ENCODE measurements around the gene KRT71. TPM values are rescaled to one million over a fixed set of nuclear protein-coding genes. Genes with fewer than 3 reads are reported as not detected.

Gene KRT71
- total RNA-seq, 1 donor from 2014 or later, result not detected

- DNase-seq, result no peak
- no peak overlapping the region for H3K27ac ChIP-seq
- TF ChIP-seq CTCF (IDR thresholded peaks at IDR 0.05), result no peak
- H3K36me3 ChIP-seq, result no peaks in the 10 kb centered on the region
- H3K27me3 ChIP-seq (ENCODE audit: low read depth), result peaks cover 3% of the 10 kb centered on the region
- H3K4me1 ChIP-seq, result no peaks in the 10 kb centered on the region
- intact Hi-C loops (cut with DNase I), result no loop called here
- H3K4me3 ChIP-seq, result no peak overlapping the region
- ATAC-seq, result no peak
- H3K9me3 ChIP-seq, result no peaks in the 10 kb centered on the region
Measured at GRCh38 chr12:52526511-52526951, 26.4 kb downstream of the KRT71 start.

- TF ChIP-seq CTCF (IDR thresholded peaks at IDR 0.05), result no peak
- ATAC-seq (no peak), DNase-seq (no peak)
- H3K27ac ChIP-seq, result no peak overlapping the region
- no peaks in the 10 kb centered on the region for H3K36me3 ChIP-seq
- no peaks in the 10 kb centered on the region for H3K9me3 ChIP-seq
- intact Hi-C loops (cut with DNase I), result no loop called here
- H3K4me3 ChIP-seq, result no peak overlapping the region
- H3K27me3 ChIP-seq (ENCODE audit: low read depth), result peaks cover 3% of the 10 kb centered on the region
- H3K4me1 ChIP-seq, result no peaks in the 10 kb centered on the region
Measured at GRCh38 chr12:52525661-52526499, 27.1 kb downstream of the KRT71 start.

- DNase-seq (no peak), ATAC-seq (no peak)
- no peaks in the 10 kb centered on the region for H3K4me1 ChIP-seq
- H3K27ac ChIP-seq, result no peak overlapping the region
- intact Hi-C loops (cut with DNase I), result no loop called here
- no peak for TF ChIP-seq CTCF (IDR thresholded peaks at IDR 0.05)
- peaks cover 3% of the 10 kb centered on the region for H3K27me3 ChIP-seq (ENCODE audit: low read depth)
- H3K9me3 ChIP-seq, result no peaks in the 10 kb centered on the region
- H3K4me3 ChIP-seq, result no peak overlapping the region
- no peaks in the 10 kb centered on the region for H3K36me3 ChIP-seq
Measured at GRCh38 chr12:52524898-52525591, 27.9 kb downstream of the KRT71 start.

DNA sequence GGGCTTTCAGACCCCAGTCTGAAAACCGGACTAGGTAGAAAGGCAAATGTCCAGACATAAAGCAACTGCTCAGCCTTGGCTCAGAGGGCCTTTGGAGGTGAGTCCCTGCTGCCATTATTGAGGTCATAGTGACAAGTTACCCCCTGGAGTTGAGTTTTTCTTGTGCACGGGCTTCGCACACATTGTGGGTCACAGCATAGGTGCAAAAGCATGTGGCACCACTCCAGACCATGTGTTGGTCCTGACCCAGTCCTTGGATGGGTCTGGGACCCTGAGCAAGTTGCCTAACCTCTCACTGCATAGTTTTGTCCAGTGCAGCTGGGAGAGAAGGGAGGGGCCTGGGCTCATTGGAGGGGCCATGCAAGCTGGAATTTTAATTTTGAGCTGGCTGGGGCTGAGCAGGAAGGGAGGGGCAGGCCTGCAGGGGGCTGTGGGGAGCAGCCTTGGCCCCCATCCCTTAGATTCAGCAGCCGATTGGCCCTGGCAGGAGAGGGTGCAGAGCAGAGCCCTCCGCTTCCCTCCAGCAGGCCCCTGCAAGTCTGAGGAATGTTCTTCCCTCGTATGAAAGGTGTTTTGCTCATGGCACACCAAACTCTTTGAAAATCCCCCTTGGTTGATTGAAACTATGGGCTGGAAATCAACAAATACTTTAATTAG, 28.6 kb downstream of the KRT71 start:
- no peak for TF ChIP-seq CTCF (IDR thresholded peaks at IDR 0.05)
- peaks cover 3% of the 10 kb centered on the region for H3K27me3 ChIP-seq (ENCODE audit: low read depth)
- no peak overlapping the region for H3K4me3 ChIP-seq
- H3K9me3 ChIP-seq, result no peaks in the 10 kb centered on the region
- ATAC-seq (no peak), DNase-seq (no peak)
- intact Hi-C loops (cut with DNase I), result no loop called here
- no peaks in the 10 kb centered on the region for H3K36me3 ChIP-seq
- no peaks in the 10 kb centered on the region for H3K4me1 ChIP-seq
- no peak overlapping the region for H3K27ac ChIP-seq

DNA sequence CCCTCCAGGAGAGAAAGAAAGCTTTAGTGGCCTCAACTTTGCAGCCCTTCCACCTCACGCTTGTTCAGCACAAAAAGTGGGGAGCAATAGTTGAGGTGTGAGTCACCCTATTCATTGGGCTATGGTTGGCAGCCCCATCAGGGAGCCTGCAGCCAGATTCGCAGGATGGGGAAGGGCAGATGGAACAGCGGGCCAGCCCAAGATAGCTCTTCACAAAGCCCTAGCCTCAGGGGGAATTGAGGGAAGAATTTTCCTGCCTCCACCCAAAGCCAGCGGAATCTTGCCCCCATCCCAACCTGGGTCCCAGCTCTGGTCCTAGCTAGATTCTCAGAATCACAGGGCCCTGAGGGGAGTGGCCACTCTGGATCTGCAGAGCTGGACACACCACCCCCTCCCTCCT, 29.1 kb downstream of the KRT71 start:
- DNase-seq (no peak), ATAC-seq (no peak)
- no peak overlapping the region for H3K27ac ChIP-seq
- TF ChIP-seq CTCF (IDR thresholded peaks at IDR 0.05), result no peak
- no peaks in the 10 kb centered on the region for H3K9me3 ChIP-seq
- H3K4me1 ChIP-seq, result no peaks in the 10 kb centered on the region
- intact Hi-C loops (cut with DNase I), result no loop called here
- peaks cover 3% of the 10 kb centered on the region for H3K27me3 ChIP-seq (ENCODE audit: low read depth)
- no peaks in the 10 kb centered on the region for H3K36me3 ChIP-seq
- no peak overlapping the region for H3K4me3 ChIP-seq
